ENCODE measurements around the gene DCBLD1. TPM values are rescaled to one million over a fixed set of nuclear protein-coding genes. Genes with fewer than 3 reads are reported as not detected.
"Not testable (repeated sequence)": the region's sequence is repeated elsewhere in the genome, so short reads cannot be mapped to it uniquely, and the experiment has no call there.

DCBLD1 gene
- 1 to 10 TPM; 1.5 to 1.9 (median 1.5) TPM for total RNA-seq

DNA sequence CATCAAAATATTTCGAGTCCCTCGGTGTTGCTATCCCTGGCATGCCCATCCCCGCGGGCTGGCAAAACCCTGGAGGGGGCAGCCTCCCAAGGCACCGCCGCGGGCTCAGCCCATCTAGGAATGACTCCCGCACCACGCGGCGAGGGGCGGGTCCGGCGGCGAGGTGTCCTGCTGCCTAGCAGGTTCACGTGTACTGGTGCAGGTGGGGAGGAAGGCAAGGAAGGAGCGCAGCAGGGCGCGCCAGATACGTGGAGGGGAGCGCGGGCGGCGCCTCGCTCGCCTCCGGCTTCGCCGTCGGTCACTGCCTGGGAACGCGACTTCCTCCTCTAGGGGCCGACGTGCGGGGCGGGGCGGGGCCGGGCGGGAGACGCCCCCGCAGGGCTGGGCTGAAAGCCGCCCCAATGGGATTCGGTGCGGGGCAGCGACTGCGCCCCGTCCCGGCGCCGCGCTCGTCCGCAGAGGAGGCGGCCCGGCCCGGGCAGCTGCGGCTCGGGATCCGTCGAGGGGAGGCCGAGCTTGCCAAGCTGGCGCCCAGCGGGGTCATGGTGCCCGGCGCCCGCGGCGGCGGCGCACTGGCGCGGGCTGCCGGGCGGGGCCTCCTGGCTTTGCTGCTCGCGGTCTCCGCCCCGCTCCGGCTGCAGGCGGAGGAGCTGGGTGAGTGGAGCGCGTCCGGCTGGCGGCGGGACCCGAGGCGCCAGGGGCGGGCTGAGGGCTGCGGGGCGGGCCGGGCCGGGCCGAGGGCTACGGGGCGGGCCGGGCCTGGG, at the start of gene DCBLD1:
Gene DCBLD1, plus strand, starts transcription at position 435 of the 764 bp plus-strand sequence. Its CDS starts 108 bp downstream, at position 543.
- H3K36me3 Mint-ChIP-seq (ENCODE audit: insufficient read depth), result peaks cover 2% of the 10 kb centered on the region
- peaks cover 14% of the 10 kb centered on the region for H3K4me1 Mint-ChIP-seq (ENCODE audit: low read depth)
- peaks cover 54% of the 10 kb centered on the region for H3K27me3 Mint-ChIP-seq (ENCODE audit: low read depth)
- peak within 1 kb of the TSS; percentile 92 for H3K4me3 Mint-ChIP-seq
- no peaks in the 10 kb centered on the region for H3K9me3 Mint-ChIP-seq
- peak; percentile 28 for DNase-seq
- ATAC-seq, result peak; percentile 90 to 91

DNA sequence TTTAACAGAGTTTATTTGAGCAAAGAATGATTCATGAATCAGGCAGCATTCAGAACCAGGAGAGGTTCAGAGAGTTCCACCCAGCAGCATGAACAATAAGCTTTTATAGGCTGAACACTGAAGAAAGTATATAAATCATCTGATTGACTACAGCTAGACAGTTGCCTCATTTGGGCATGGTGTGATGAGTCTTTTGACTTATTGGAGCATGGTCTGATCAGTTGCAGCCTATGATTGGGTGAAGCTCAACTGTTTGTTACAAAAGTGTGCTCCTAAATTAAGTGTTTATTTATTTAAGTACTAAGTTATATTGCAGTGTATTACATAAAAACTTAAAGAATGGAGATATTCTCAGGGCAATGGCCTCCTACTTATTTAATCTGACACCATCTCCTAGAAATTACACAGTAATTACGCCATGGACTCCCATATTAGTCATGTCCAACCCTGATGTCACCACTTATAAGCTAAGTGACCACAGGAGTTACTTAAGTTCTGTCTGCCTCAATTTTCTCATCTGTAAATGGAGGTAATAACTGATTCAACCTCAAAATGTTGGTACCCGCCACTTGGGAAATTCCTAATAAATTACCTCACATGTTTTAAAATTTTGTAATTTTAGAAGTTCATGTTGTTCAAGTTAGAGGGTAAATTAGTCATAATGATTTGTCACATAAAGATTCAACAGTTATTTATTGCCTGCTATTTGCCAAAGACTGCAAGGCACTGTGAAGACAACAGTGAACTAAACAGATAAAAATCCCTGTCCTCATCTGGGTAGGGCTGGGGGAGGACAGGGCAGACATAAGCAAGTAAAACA, 41.6 kb upstream of the DCBLD1 start:
- H3K9me3 Mint-ChIP-seq, result no peaks in the 10 kb centered on the region
- no peaks in the 10 kb centered on the region for H3K4me1 Mint-ChIP-seq (ENCODE audit: low read depth)
- no peak overlapping the region for H3K4me3 Mint-ChIP-seq
- H3K27me3 Mint-ChIP-seq (ENCODE audit: low read depth), result peaks cover 25% of the 10 kb centered on the region
- H3K36me3 Mint-ChIP-seq (ENCODE audit: insufficient read depth), result no peaks in the 10 kb centered on the region
- ATAC-seq (no peak), DNase-seq (no peak)

DNA sequence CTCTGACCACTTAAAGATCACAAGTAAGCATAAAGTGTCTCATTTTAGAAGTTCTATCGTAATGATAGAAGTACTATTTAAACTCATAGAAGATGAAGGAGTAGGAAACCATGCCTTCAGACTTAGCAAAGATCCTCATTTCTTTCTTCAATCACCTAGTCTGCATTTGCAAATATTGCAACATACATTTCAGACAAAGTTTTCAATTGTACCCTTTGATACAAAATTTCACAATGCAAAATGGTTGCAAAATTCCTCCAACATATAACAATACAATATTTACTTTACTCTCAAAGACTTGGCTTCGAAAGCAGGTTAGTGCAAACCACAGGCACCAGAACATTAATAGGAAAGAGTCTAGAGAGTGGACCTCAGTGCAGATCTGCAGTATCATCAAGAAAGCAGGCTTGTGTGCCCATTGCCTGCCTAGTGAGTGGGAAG, 40.6 kb upstream of the DCBLD1 start:
- Mint-ChIP-seq H3K4me1 (ENCODE audit: low read depth) (no peaks in the 10 kb centered on the region), H3K4me3 (no peak overlapping the region), H3K9me3 (no peaks in the 10 kb centered on the region), H3K27me3 (ENCODE audit: low read depth) (peaks cover 25% of the 10 kb centered on the region), H3K36me3 (ENCODE audit: insufficient read depth) (no peaks in the 10 kb centered on the region)
- no peak for ATAC-seq
- no peak for DNase-seq

DNA sequence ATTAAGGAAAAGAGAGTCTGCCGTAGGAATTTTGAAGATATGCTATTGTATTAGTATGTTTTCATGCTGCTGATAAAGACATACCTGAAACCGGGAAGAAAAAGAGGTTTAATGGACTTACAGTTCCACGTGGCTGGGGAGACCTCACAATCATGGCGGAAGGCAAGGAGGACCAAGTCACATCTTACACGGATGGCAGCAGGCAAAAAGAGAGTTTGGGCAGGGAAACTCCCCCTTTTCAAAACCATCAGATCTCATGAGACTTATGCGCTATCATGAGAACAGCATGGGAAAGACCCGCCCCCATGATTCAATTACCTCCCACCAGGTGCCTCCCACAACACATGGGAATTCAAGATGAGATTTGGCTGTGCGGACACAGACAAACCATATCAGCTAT, 40.2 kb upstream of the DCBLD1 start:
- not testable (repeated sequence) for ATAC-seq; H3K9me3 Mint-ChIP-seq; H3K36me3 Mint-ChIP-seq (ENCODE audit: insufficient read depth)

DNA sequence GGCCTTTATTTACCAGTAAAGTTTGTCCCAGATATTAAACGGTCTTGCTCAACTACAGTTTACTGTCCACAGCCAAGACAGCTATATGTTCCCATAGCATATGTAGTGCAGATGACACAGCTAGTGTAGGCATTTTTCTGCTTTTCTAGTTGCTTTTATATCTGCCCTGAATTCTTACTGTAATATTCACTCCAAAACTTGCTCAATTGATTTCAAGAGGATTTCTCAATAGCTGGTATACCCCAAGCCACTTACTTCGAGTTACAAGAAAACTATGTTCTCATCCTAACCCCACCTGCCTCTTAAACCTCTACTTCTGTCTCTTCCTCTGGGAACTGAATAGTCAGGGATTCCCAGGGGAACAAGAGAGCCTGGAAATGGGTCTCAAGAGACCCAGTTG, 37.9 kb upstream of the DCBLD1 start:
- H3K4me3 Mint-ChIP-seq, result no peak overlapping the region
- H3K27me3 Mint-ChIP-seq (ENCODE audit: low read depth), result peaks cover 32% of the 10 kb centered on the region
- DNase-seq (no peak), ATAC-seq (no peak)
- H3K4me1 Mint-ChIP-seq (ENCODE audit: low read depth), result no peaks in the 10 kb centered on the region
- H3K36me3 Mint-ChIP-seq (ENCODE audit: insufficient read depth), result no peaks in the 10 kb centered on the region
- no peaks in the 10 kb centered on the region for H3K9me3 Mint-ChIP-seq

More for the DNA sequence above, 40.2 kb upstream of the DCBLD1 start:
- not testable (repeated sequence) for DNase-seq; H3K4me1 Mint-ChIP-seq (ENCODE audit: low read depth); H3K4me3 Mint-ChIP-seq
- H3K27me3 Mint-ChIP-seq (ENCODE audit: low read depth), result peaks cover 26% of the 10 kb centered on the region

DNA sequence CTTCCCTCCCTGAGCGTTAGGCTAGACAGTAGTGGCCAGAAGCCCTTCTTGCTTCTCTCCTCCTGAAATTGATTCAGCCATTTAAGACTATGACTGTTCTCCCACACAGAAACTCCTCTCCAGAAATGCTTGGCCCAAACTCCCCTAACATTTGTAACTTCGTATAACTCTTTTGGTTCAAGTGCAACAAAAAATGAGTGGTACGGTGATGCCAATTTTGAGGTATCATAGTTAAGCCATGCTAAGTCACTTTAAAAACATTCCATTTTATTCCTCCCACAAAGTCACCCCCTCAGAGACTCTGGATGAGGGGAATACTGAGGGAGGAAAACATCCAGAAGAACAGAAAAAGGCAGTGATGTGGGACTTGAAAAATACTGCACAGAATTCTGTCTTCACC, 35.6 kb upstream of the DCBLD1 start:
- Mint-ChIP-seq H3K4me3 (no peak overlapping the region), H3K4me1 (ENCODE audit: low read depth) (no peaks in the 10 kb centered on the region), H3K36me3 (ENCODE audit: insufficient read depth) (no peaks in the 10 kb centered on the region), H3K27me3 (ENCODE audit: low read depth) (peaks cover 29% of the 10 kb centered on the region), H3K9me3 (no peaks in the 10 kb centered on the region)
- DNase-seq, result no peak
- ATAC-seq, result no peak

DNA sequence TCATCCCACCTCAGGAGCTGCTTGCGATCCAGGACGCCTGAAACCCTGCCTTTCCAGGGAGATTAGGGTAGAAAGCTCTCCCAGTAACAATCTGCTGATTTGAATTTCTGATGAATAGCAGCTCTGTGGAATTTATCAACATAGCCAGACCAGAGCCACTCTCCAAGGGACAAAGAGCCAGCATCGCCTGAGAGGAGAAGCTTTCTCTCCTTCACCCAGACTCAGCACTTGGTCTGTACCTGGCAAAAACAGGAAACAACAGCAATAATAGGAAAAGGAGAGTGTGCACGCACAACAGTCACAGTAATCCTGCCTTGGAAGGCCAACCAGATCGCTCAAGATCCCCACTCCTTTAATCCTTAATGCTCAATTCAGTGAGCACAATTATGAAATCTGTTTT, 34.5 kb upstream of the DCBLD1 start:
- no peaks in the 10 kb centered on the region for H3K4me1 Mint-ChIP-seq (ENCODE audit: low read depth)

DNA sequence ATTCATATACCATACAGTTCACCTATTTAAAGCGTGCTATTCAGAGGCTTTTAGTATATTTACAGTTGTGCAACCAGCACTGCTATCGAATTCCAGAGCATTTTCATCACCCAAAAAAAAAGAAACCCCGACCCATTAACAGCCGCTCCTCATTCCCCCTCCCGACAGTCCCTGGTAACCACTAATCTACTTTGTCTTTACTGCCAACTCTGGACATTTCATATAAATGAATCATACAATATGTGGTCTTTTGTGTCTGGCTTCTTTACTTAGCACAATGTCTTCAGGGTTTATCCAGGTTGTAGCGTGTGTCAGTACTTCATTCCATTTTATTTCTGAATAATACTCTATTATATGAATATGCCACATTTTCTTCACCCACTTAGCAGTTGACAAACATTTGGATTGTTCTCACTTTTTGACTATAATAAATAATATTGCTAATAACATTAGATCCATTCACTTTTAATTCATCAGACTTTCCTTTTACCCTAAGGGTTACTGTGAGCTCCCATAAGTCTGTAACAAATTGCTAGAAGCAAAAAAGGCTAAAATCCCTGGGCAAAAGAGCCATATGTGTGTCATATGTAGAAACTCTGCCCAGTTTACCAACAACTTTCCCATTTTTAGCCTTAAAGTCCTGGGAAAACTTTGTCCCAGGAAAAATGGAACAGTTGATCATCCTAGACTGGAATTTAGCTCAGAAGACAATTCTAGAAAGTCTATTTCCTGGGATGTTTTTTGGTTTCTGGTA, 33.6 kb upstream of the DCBLD1 start:
- ATAC-seq (no peak), DNase-seq (no peak)
- no peak overlapping the region for H3K4me3 Mint-ChIP-seq
- no peaks in the 10 kb centered on the region for H3K36me3 Mint-ChIP-seq (ENCODE audit: insufficient read depth)
- no peaks in the 10 kb centered on the region for H3K4me1 Mint-ChIP-seq (ENCODE audit: low read depth)
- H3K9me3 Mint-ChIP-seq, result no peaks in the 10 kb centered on the region
- peaks cover 24% of the 10 kb centered on the region for H3K27me3 Mint-ChIP-seq (ENCODE audit: low read depth)

More for the DNA sequence above, 34.5 kb upstream of the DCBLD1 start:
- no peaks in the 10 kb centered on the region for H3K9me3 Mint-ChIP-seq
- no peaks in the 10 kb centered on the region for H3K36me3 Mint-ChIP-seq (ENCODE audit: insufficient read depth)
- no peak overlapping the region for H3K4me3 Mint-ChIP-seq
- H3K27me3 Mint-ChIP-seq (ENCODE audit: low read depth), result peaks cover 24% of the 10 kb centered on the region
- no peak for ATAC-seq
- no peak for DNase-seq

DNA sequence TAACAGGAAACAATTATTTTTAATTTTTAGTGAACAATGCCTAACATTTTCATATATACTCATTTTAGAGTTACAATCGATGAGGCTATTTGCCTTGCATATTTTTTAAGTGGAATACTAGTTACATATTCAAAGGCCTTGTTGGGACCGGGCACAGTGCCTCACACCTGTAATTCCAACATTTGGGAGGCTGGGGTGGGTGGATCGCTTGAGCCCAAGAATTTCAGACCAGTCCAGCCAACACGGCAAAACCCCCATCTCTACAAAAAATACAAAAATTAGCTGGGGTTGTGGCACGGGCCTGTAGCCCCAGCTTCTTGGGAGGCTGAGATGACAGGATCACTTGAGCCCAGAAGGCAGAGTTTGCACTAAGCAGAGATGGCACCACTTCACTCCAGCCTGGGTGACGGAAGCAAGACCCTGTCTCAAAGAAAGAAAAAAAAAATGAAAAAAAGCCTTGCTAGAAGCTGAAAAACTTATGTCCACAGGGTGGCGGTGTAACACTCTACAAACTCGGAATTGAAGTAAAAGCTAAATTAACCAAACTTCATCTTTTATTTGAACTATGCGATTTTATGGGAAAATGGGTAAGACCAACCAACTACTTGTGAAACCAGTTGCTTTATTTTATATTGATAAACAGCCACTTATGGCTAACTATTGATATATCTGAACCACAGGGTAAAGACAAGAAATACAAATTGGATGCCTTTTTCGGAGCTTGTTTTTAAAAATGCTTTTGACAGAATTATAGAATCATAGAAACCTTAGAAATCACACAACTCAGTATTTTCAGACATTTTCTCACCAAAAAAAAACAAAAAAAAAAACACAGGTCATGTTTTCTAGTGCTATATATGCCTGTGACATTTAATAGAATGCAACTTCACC, 32.7 kb upstream of the DCBLD1 start:
- Mint-ChIP-seq H3K27me3 (ENCODE audit: low read depth) (peaks cover 24% of the 10 kb centered on the region), H3K4me3 (no peak overlapping the region), H3K9me3 (no peaks in the 10 kb centered on the region), H3K36me3 (ENCODE audit: insufficient read depth) (no peaks in the 10 kb centered on the region), H3K4me1 (ENCODE audit: low read depth) (no peaks in the 10 kb centered on the region)
- DNase-seq, result peak; percentile 53
- no peak for ATAC-seq

DNA sequence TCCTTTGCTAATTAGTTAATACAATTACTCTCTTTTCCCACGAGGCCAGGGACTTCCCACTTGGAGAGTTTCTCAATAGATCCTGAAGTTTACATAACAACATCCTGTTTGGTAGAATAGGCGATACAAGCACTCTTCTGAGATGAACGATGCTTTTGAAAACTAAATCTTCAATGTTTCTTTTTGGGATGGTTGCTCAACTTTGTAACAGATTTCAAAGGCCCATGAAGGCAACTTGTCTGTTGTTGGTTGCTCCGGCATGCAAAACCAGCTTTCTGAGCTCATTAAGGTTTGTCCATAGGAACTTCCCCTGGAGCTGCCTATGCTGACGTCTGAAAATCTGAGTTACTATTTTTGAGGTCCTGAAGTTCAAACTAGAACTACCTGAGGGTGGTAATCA, 30.8 kb upstream of the DCBLD1 start:
- Mint-ChIP-seq H3K4me1 (ENCODE audit: low read depth) (no peaks in the 10 kb centered on the region), H3K4me3 (no peak overlapping the region), H3K27me3 (ENCODE audit: low read depth) (peaks cover 16% of the 10 kb centered on the region), H3K9me3 (no peaks in the 10 kb centered on the region), H3K36me3 (ENCODE audit: insufficient read depth) (no peaks in the 10 kb centered on the region)
- ATAC-seq, result no peak
- no peak for DNase-seq

DNA sequence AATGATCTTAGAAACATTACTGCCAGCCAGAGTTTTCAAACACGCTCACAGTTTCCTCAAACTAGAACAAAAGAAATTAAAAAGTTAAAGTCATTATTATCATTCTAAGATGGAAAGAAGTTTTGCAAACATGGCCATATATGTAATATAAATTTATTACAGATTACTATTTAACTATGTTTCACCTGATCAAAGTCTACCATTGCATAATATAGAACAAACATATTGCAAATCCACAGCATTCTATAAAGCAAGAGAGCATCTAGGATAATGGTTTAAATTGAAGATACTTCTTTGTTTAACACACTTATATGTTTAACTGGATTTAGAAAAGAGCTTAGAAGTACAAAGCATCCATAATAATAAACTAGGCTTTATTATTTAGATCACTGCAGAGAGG, 26.2 kb upstream of the DCBLD1 start:
- no peaks in the 10 kb centered on the region for H3K4me1 Mint-ChIP-seq (ENCODE audit: low read depth)
- no peaks in the 10 kb centered on the region for H3K27me3 Mint-ChIP-seq (ENCODE audit: low read depth)
- DNase-seq (no peak), ATAC-seq (no peak)
- H3K9me3 Mint-ChIP-seq, result no peaks in the 10 kb centered on the region
- no peaks in the 10 kb centered on the region for H3K36me3 Mint-ChIP-seq (ENCODE audit: insufficient read depth)
- no peak overlapping the region for H3K4me3 Mint-ChIP-seq

DNA sequence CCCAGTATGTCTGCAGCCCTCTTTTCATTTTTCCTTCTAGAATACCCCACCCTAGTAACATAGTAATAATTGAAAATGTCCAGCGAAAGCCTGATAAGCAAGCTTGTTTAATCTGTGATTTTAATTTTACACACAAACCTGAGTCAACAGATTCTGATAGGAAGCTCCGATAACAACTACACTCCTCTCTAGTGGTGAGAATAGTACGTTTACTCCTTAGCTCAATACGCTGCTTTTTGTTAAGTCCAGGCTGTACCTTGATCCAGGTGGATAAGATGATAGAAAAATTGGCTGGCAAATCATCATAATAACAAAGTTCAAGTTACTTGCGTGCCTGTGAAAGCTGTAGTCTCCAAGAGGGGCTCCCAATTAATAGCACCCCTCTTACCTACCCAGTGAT, 25.5 kb upstream of the DCBLD1 start:
- no peaks in the 10 kb centered on the region for H3K36me3 Mint-ChIP-seq (ENCODE audit: insufficient read depth)
- no peaks in the 10 kb centered on the region for H3K4me1 Mint-ChIP-seq (ENCODE audit: low read depth)
- H3K4me3 Mint-ChIP-seq, result no peak overlapping the region
- H3K27me3 Mint-ChIP-seq (ENCODE audit: low read depth), result no peaks in the 10 kb centered on the region
- DNase-seq (no peak), ATAC-seq (no peak)
- H3K9me3 Mint-ChIP-seq, result no peaks in the 10 kb centered on the region

DNA sequence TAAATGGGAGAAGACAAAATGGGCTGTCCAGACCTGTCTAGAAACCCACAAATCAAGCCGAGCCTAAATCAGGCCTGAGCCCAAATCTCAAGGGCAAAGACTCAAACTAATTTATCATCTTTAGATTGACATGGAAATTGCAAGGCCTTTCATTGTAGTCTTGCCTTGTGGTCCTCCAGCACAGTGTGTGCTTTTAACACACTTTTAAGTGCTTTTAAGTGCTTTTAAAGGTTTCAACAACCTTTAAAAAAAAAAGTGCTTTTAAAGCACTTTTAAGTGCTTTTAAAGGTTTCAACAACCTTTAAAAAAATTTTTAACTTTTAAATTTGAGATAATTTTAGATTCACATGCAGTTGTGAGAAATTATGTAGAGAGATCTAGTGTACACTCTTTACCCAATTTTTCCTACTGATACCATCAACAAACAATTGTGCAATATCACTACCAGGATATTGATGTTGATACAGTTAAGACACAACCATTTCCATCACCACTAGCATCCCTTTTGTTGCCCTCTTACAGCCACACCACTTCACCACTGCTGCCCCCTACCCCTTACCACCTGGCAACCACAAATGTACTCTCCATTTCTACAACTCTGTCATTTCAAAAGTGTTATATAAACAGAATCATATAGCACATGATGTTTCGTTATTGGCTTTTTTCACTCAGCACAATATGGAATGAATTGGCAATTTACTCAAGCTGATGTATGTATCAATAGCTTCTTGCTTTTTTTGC, 23.1 kb upstream of the DCBLD1 start:
- DNase-seq, result no peak
- ATAC-seq, result no peak
- H3K27me3 Mint-ChIP-seq (ENCODE audit: low read depth), result peaks cover 2% of the 10 kb centered on the region
- H3K9me3 Mint-ChIP-seq, result no peaks in the 10 kb centered on the region
- H3K4me3 Mint-ChIP-seq, result no peak overlapping the region
- peaks cover 9% of the 10 kb centered on the region for H3K4me1 Mint-ChIP-seq (ENCODE audit: low read depth)
- H3K36me3 Mint-ChIP-seq (ENCODE audit: insufficient read depth), result no peaks in the 10 kb centered on the region
